HG02981 (cell line): Measurements from ENCODE around the gene ARSD.
"Not testable (repeated sequence)": the region's sequence is repeated elsewhere in the genome, so short reads cannot be mapped to it uniquely, and the experiment has no call there.

Experiments used
- ATAC-seq: cut with Tn5 transposase; IDR thresholded peaks from one replicate; pipeline ENCODE4 v1.9.1; 2021; ENCODE audit warnings: mild to moderate bottlenecking, moderate library complexity; ENCODE audit not compliant: unreplicated experiment

The ARSD gene

DNA sequence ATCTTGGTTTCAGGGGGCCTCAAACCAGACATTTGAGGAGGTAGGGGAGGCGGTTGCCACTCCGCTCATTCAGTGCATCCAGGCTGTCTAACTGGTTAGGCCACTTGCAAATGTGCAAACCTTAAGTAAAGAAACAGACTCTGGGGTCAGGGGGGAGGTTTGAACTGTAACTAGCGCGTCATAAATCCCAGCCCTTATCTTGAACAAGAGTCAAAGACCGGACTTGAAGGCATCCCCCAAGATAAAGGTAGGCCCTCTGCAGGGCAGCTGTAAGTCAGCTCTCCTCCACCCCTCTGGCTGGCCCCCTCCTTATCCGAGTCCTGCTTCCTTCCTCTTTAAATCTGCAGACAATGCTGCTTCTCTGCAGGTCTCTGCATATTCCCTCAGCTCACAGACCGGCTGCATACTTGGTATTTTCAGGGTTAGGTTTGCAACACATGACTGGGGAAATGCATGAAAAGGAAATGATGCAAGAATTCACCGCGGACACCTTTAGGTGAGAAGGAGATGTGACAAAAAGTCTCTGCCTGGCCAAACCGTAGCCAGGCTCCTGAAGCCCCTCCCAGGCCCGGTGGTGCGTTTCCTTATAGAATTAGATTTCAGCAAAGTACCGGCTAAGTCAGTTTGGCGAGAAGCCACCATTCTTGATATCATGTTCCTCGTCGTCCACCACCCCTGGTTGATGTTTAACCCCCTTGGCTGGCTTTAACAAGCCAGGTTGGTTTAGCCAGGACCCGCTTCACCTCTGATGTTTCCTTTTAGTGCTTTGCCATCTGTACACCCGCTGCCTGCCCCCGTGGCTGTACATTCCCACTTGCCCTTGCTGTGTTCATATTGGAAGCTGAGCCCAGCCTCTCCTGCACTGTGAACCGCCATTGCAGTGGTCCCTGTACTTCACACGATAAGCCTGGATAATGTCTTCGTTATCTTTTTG, 31.2 kb downstream of the ARSD start:
- ATAC-seq, result not testable (repeated sequence)

- no peak for ATAC-seq
Measured at GRCh38 chrX:2897311-2897689, 31.8 kb downstream of the ARSD start.

DNA sequence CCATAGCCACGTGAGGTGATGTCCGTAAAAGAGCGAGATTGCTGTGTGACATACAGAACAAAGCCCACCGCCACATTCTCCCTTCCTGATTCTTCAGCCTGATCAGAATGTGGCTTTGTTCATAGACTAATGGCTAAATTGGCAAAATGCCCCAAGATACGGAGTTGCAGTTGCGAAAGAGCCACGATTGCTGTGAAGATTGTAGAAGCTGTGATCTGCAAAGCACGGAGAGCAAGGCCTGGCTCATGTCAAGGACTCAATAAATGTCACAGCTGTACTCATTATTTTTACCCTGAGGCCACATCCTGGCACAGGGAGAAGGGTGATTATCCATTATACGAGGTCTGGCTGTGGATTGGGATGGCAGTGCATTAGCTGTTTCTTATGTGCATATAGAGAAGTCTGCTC, 34.2 kb downstream of the ARSD start:
- ATAC-seq, result no peak

GRCh38 chrX:2892816-2893215, 36.3 kb downstream of the ARSD start:
- ATAC-seq, result no peak

DNA sequence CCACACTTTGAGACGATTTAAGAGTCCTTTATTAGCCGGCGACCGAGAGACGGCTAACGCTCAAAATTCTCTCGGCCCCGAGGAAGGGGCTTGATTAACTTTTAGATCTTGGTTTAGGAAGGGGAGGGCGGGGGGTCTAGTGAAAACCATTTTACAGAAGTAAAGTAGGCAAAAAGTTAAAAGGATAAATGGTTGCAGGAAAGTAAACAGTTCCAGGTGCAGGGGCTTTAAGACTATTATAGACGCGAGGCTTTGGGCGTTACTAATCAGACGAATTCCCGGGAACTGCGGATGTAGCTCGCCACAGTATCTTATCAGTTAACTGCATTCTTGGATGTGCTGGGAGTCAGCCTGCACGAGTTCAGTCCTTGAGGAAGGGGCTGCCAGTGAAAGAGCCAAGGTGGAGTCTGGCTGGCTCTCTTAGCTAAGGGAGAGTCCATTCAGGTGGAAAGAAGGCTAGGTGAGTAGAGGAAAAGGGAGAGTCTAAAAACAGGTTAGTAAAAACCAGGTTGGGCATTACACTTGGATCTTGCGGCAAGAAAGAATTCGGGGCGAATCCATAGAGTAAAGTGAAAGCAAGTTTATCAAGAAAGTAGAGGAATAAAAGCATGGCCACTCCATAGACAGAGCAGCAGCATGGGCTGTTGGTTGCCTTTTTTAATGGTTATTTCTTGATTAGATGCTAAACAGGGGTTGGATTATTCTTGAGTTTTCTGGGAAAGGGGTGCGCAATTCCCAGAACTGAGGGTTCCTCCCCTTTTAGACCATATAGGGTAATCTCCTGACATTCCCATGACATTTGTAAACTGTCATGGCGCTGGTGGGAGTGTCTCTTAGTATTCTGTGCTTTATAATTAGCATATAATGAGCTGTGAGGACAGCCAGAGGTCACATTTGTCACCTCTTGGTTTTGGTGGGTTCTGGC, 38.3 kb downstream of the ARSD start:
- not testable (repeated sequence) for ATAC-seq

- not testable (repeated sequence) for ATAC-seq
Measured at GRCh38 chrX:2889706-2890490, 39.2 kb downstream of the ARSD start.

DNA sequence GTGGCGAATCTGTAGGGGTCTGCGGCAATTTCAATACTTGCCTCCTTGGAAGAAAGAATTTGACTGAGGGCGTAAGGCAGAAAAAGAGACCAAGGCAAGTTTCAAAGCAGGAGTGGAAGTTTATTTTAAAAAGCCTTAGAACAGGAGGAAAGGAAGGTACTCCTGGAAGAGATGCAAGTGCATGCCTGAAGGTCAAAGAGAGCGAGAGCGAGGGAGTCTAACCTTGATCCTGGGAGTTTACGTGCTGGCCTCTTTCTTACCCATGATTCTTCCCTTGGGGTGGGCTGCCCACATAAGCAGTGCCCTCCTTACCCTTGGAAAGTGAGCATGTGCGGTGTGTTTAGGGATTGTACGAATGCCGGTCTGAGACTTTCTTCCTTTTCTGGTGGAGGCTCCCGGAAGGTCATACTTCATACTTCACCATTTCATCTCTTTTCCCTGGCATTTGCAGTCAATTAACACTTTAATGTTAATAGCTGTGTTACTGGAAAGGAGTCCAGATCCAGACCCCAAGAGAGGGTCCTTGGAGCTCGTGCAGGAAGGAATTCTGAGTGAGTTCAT, 40.0 kb downstream of the ARSD start:
- no peak for ATAC-seq

GRCh38 chrX:2888309-2888708, 40.8 kb downstream of the ARSD start:
- ATAC-seq, result no peak

DNA sequence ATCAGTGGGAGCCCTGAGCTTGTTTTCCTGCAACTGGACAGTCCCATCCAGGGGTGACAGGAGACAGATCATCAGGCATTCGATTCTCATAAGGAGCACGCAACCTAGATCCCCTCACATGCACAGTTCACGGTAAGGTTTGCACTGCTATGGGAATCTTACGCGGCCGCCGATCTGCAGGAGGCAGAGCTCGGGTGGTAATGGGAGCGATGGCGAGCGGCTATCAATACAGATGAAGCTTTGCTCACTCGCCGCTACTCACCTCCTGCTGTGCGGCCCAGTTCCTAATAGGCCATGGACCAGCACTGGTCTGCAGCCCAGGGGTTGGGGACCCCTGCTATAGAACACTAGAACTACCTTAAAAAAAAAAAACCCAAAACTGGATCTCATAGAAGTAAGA, 45.4 kb downstream of the ARSD start:
- ATAC-seq, result no peak

DNA sequence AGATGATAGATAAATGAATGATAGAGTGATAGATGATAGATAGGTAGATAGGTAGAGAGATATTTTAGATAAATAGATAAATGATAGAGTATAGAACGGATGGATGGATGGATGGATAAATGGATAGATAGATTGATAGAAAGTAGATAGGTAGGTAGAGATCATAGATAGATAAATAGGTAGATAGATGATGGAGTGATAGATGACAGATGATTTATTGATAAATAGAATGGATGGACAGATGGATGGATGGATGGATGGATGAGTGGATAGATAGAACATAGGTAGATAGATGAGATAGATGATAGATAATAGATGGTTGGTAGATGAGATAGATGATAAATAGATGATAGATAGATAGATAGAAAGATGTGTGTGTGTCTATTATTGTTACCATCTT, 49.5 kb downstream of the ARSD start:
- ATAC-seq, result no peak

- ATAC-seq, result no peak
Measured at GRCh38 chrX:2878563-2878962, 50.6 kb downstream of the ARSD start.

DNA sequence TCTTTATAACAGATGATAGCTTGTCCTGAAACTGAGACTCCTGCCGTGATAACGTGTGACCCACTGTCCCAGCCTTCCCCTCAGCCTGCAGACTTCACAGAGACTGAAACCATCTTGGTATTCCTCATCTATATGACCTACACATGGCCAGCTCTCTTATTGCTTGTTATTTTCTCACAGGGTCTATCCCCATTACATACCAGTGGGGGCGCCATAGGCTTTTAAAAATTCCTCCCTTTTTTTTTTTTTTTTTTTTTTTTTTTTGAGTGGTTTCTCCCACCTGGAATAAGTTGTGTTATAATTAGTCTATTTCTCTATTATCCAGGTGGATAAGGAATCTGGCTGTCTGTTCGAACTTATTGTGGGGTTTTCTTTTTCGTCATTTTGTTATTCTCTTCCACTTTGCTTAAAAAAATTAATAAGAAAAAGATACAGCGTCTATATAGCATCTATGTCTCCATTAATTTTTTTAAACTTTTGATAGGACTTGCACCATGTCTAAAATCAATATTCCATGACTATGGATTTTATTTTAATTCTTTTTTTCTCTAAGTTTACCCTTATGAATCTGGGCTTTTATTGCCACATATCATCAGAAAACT, 53.2 kb downstream of the ARSD start:
- no peak for ATAC-seq

- ATAC-seq, result no peak
Measured at GRCh38 chrX:2875136-2875481, 54.0 kb downstream of the ARSD start.

DNA sequence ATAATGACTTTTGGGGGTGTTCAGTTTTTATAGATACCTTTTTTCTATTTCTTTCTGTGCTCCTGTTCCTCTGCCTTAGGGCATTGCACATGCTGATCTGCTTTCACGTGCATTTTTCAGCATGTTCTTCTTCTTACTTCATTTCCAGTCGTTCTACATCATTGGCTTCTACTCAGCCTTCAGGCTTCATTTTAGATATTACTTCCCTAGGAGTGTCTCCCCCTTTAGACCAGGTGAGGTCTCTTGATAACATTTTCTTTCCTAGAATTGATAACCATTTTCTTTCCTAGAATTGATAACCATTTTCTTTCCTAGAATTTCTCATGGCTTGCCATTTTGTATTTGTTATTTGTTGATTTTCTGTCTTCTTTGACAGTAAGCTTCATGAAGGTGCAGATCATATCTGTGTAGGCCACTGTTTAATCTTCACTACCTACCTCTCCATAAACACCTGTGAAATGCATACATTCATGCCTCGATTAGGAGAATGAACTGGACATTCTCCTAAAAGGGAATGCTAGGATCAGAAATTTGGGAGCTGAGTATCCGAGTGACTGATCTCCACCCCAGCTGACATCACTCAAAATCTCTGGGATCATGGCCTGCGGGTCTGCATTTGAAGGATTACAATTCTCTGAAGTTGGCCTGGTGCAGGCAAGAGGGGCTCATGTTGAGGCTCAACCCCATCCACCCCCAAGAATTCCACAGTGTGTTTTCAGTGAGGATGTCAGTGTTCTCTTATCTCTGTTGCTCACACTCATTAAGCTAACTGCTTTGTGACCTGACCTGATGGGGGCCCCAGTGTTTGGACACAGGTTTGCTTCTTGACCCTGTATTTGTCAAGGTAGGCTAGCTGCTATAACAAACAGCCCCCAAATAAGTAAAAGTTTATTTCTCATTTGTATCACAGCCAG, 54.7 kb downstream of the ARSD start:
- ATAC-seq, result no peak

DNA sequence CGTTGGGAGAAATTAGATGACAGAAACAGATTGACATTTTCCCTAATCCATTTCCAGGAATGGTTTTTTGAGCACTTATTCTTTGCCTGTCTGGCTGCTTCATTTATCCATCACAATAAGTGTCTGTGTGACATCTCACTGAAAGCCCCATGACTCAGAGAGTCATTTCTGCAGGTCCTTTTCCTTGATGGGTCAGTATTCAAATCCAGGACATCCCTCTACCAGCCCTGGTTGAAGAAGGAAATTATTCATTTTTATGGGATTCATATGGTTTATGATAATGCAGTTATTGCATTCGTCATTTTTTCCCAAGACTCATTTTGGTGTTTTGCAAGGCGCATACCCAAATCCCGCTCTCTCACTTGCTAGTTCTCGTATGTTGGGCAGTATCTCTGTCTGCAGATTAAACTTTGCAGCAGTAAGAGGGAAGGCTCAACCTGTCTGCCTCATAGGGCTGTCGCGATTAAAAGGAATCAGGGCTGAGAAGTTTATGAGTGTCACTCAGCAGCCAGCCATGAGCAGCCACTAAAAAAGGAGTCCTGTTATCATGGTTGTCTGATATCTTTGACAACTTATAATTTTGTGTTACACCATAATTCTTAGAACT, 56.4 kb downstream of the ARSD start:
- no peak for ATAC-seq

DNA sequence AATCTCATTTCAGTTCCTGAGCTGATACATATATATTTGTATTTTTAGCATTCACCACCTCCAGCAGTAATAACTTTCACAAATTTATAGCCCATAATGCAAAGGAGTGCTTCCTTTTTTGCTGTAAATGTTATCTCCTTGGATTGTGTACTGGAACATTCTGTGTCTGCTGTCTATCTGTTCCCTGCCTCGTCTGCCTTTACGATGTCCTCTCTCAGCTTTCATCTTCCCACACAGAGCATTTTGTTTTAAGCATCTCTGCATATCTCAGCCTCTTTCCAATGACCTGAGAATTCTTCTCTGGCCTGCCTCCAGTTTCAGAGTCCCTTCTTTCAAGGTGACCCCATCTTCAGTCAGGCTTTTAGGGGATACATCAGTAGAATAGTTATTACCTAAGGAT, 57.3 kb downstream of the ARSD start:
- no peak for ATAC-seq

GRCh38 chrX:2870650-2871049, 58.5 kb downstream of the ARSD start:
- ATAC-seq, result no peak

GRCh38 chrX:2867206-2867605, 61.9 kb downstream of the ARSD start:
- no peak for ATAC-seq

GRCh38 chrX:2863646-2864045, 65.5 kb downstream of the ARSD start:
- no peak for ATAC-seq
